AG04449 (cell line): ENCODE data around the gene PPP1R18.

ENCODE experiments used
- CTCF ChIA-PET: fragments of 350-600 bp; formaldehyde crosslinking; extraction: SDS; loops from one replicate; lab custom pipeline; 2021; ENCODE audit warnings: antibody characterized with exemption; lab: Yijun Ruan, JAX
- POLR2A ChIA-PET: fragments of 400-600, 350-600 bp; formaldehyde crosslinking; extraction: SDS; loops from one replicate; lab custom pipeline; 2020; ENCODE audit warnings: antibody characterized with exemption, inconsistent platforms; lab: Yijun Ruan, JAX
- DNase-seq: peaks from one replicate; pipeline ENCODE4 v3.0.0-alpha.2; 2010; ENCODE audit warnings: low read depth, low spot score
- H3K4me3 ChIP-seq: 2 replicates; pipeline ENCODE4 v1.5.1; 2011; ENCODE audit warnings: low read depth, mild to moderate bottlenecking, control low read depth, low read length
- TF ChIP-seq, protein P1 (sequence below): IDR thresholded peaks from one replicate; pipeline ENCODE4 v1.5.1; 2011; ENCODE audit warnings: mild to moderate bottlenecking, moderate library complexity, low read length, control low read depth, inconsistent platforms; ENCODE audit not compliant: insufficient read depth; ENCODE audit errors: missing control alignments

PPP1R18 gene

DNA sequence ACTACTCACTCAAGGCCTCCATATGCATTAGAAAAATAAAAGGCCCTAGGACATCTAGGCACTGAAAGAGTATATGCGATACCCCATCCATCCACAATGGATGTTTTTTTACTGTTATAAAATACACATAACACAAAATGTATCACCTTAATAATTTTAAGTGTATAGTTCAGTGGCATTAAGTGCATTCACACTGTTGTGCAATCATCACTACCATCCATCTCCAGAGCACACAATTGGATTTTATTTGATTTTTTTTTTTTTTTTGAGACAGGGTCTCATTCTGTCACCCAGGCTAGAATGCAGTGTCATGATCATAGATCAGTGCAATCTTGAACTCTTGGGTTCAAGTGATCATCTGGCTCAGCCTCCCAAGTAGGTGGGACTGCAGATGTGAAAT lies 27.8 kb upstream of the PPP1R18 start:
- TF ChIP-seq, protein P1, sequence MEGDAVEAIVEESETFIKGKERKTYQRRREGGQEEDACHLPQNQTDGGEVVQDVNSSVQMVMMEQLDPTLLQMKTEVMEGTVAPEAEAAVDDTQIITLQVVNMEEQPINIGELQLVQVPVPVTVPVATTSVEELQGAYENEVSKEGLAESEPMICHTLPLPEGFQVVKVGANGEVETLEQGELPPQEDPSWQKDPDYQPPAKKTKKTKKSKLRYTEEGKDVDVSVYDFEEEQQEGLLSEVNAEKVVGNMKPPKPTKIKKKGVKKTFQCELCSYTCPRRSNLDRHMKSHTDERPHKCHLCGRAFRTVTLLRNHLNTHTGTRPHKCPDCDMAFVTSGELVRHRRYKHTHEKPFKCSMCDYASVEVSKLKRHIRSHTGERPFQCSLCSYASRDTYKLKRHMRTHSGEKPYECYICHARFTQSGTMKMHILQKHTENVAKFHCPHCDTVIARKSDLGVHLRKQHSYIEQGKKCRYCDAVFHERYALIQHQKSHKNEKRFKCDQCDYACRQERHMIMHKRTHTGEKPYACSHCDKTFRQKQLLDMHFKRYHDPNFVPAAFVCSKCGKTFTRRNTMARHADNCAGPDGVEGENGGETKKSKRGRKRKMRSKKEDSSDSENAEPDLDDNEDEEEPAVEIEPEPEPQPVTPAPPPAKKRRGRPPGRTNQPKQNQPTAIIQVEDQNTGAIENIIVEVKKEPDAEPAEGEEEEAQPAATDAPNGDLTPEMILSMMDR, result no peak
- ChIA-PET CTCF (no interaction called here), POLR2A (no interaction called here)
- DNase-seq, result no peak
- no peak overlapping the region for H3K4me3 ChIP-seq

DNA sequence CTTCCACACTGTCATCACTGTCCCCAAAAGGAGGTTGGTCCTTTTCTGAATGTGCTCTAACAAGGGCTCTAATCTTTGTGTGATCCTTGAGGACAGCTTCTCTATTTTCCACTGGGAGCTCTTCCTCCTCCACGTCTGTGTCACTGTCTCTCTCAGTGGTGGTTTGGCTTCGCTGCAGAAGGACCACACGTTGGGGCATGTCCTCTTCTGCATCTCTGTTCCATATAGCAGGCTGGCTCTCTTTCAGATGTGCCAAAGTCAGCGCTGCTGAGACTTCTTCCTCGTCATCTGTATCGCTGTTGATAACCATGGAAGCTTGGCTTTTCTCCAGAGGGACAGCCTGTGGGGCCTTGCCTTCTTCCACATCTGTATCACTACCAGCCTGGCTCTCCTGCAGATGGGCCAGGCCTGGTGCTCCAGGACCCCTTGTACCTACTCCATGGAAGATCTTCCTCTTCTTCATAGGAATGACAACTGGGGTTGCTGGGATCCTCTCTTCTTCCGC lies 26.0 kb upstream of the PPP1R18 start:
- POLR2A ChIA-PET, result no interaction called here

GRCh38 chr6:30711758-30712380 lies 25.4 kb upstream of the PPP1R18 start:
- no peak for DNase-seq
- POLR2A ChIA-PET, result interaction anchor here (0.8 kb wide), 1 partner anchor 21 kb away, joined by 3 read pairs; the partner anchor contains the start of gene NRM
- CTCF ChIA-PET, result interaction anchor here (1.2 to 1.9 kb wide), 4 partner anchors 11 to 375 kb away, joined by 3 to 6 read pairs (median 4); no protein-coding TSS in a partner anchor
- TF ChIP-seq, protein P1, result no peak
- H3K4me3 ChIP-seq, result no peak overlapping the region

More for the DNA sequence above, 26.0 kb upstream of the PPP1R18 start:
- CTCF ChIA-PET, result interaction anchor here (1.0 to 1.6 kb wide), 2 partner anchors 28 to 34 kb away, joined by 3 to 5 read pairs; no protein-coding TSS in a partner anchor
- DNase-seq, result no peak
- TF ChIP-seq, protein P1, result no peak
- no peak overlapping the region for H3K4me3 ChIP-seq

DNA sequence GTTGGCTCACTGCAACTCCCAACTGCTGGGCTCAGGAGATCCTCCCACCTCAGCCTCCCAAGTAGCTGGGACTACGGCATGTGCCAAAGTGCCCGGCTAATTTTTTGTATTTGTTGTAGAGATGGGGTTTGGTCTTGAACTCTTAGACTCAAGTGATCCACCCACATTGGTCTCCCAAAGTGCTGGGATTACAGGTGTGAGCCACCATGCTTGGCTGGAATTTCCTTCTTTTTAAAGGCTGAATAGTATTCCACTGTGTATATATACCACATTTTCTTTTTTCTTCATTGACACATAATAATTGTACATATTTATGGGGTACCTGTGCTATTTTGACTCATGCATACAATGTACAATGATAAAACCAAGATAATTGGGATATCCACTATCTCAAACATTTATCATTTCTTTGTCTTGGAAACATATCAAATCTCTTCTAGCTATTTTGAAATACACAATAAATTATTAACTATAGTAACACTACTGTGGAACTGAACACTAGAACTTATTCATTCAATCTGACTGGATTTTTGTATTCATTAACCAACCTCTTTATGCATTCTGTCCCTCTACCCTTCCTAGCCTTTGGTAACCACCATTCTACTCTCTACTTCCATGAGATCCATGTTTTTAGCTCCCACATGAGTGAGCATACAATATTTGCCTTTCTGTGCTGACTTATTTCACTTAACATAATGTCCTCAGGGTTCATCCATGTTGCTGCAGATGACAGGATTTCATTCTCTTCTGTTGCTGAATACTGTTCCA lies 22.8 kb upstream of the PPP1R18 start:
- no peak overlapping the region for H3K4me3 ChIP-seq
- TF ChIP-seq, protein P1, result no peak
- ChIA-PET CTCF (interaction anchor here (0.7 to 1.6 kb wide), 2 partner anchors 11 to 31 kb away, joined by 3 to 5 read pairs; no protein-coding TSS in a partner anchor), POLR2A (no interaction called here)
- DNase-seq, result no peak

DNA sequence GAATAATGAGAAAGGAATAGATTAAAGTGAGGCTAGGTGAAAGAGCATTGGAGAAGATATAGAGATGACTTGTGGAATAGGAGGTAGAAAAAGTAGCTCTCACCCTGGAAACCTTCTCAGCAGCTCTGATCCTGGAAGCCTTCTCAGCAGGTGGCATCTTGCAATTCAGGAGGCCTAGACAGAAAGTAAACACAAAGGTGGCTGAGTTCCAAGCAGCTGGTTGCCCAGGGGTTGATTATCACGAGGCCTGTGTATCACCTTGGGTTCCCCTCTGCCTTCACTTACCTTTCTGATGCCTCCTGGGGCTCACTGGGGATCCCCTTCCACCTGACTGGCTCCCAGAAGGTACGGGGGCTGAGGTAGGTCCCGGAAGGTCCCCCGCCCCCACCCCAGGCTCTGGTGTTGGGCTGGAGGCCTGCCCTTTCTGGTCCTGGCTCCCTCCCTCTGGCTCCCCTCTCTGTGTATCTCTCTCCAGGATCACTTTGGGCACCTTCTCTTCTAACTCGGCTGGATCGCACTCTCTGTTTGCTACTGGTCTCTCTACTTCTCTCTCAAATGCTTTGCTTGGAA lies 20.9 kb upstream of the PPP1R18 start:
- POLR2A ChIA-PET, result no interaction called here
- CTCF ChIA-PET, result interaction anchor here (0.7 to 0.9 kb wide), 2 partner anchors 10 to 372 kb away, joined by 3 read pairs; partner anchors contain the start of gene MDC1
- DNase-seq, result no peak

More for the DNA sequence above, 20.9 kb upstream of the PPP1R18 start:
- TF ChIP-seq, protein P1, result no peak
- no peak overlapping the region for H3K4me3 ChIP-seq
